ENCODE data around the gene SCAPER. TPM values are rescaled to one million over a fixed set of nuclear protein-coding genes. Genes with fewer than 3 reads are reported as not detected.

SCAPER gene
- total RNA-seq, 4 donors from 2014 or later = 18.7 to 22.4 (median 19.2) TPM

- Histone ChIP-seq H3K36me3 (no peaks in the 10 kb centered on the region), H3K4me1 (peaks cover 9 to 21% (median 17%) of the 10 kb centered on the region in 4 donors), H3K27me3 (no peaks in the 10 kb centered on the region), H3K9me3 (peaks cover 0 to 13% (median 6%) of the 10 kb centered on the region in 4 donors), H3K4me3 (no peak overlapping the region), H3K27ac (replicated peaks in 1 of 4) (peak overlapping the region in 2 of 4 donors; percentile 8 to 28)
- TF ChIP-seq CTCF (IDR thresholded peaks at IDR 0.05) (no peak), POLR2AphosphoS5 (IDR thresholded peaks at IDR 0.05) (no peak), POLR2A (IDR thresholded peaks at IDR 0.05; ENCODE audit: low read depth) (no peak), EP300 (IDR thresholded peaks at IDR 0.05) (no peak)
- DNase-seq (ENCODE audit: extremely low spot score) = no peak
- intact Hi-C loops (cut with DNase I) = no loop called here
- WGBS = 70% methylated on average over 8 of the region's 9 CpGs
These were observed 328.4 kb downstream of the SCAPER start for GRCh38 chr15:76576523-76577279.

- Histone ChIP-seq H3K4me1 (peaks cover 9 to 21% (median 17%) of the 10 kb centered on the region in 4 donors), H3K27ac (replicated peaks in 1 of 4) (no peak overlapping the region), H3K27me3 (no peaks in the 10 kb centered on the region), H3K4me3 (no peak overlapping the region), H3K36me3 (no peaks in the 10 kb centered on the region), H3K9me3 (peaks cover 0 to 6% (median 0%) of the 10 kb centered on the region in 4 donors)
- no peak for TF ChIP-seq EP300 (IDR thresholded peaks at IDR 0.05)
- no peak for TF ChIP-seq POLR2AphosphoS5 (IDR thresholded peaks at IDR 0.05)
- TF ChIP-seq CTCF (IDR thresholded peaks at IDR 0.05) = no peak
- no peak for TF ChIP-seq POLR2A (IDR thresholded peaks at IDR 0.05; ENCODE audit: low read depth)
- 94% methylated on average over 2 of the region's 2 CpGs for WGBS
- DNase-seq (ENCODE audit: extremely low spot score) = no peak
- intact Hi-C loops (cut with DNase I) = no loop called here
These were observed 329.5 kb downstream of the SCAPER start for GRCh38 chr15:76575679-76576078.

GRCh38 chr15:76575274-76575673 is 329.9 kb downstream of the SCAPER start:
- WGBS = 85% methylated on average over 1 of the region's 1 CpG
- peaks cover 9 to 21% (median 17%) of the 10 kb centered on the region in 4 donors for H3K4me1 ChIP-seq
- peaks cover 0 to 2% (median 0%) of the 10 kb centered on the region in 4 donors for H3K9me3 ChIP-seq
- H3K36me3 ChIP-seq = no peaks in the 10 kb centered on the region
- no peak overlapping the region for H3K27ac ChIP-seq (replicated peaks in 1 of 4)
- no peak for DNase-seq (ENCODE audit: extremely low spot score)
- no peak overlapping the region for H3K4me3 ChIP-seq
- intact Hi-C loops (cut with DNase I) = no loop called here
- no peak for TF ChIP-seq POLR2AphosphoS5 (IDR thresholded peaks at IDR 0.05)
- no peak for TF ChIP-seq CTCF (IDR thresholded peaks at IDR 0.05)
- TF ChIP-seq EP300 (IDR thresholded peaks at IDR 0.05) = no peak
- no peak for TF ChIP-seq POLR2A (IDR thresholded peaks at IDR 0.05; ENCODE audit: low read depth)
- H3K27me3 ChIP-seq = no peaks in the 10 kb centered on the region

- Histone ChIP-seq H3K27me3 (no peaks in the 10 kb centered on the region), H3K4me1 (peaks cover 9 to 21% (median 17%) of the 10 kb centered on the region in 4 donors), H3K36me3 (no peaks in the 10 kb centered on the region), H3K27ac (replicated peaks in 1 of 4) (no peak overlapping the region), H3K9me3 (no peaks in the 10 kb centered on the region), H3K4me3 (no peak overlapping the region)
- no peak for DNase-seq (ENCODE audit: extremely low spot score)
- intact Hi-C loops (cut with DNase I) = no loop called here
- no peak for TF ChIP-seq POLR2AphosphoS5 (IDR thresholded peaks at IDR 0.05)
- no peak for TF ChIP-seq CTCF (IDR thresholded peaks at IDR 0.05)
- no peak for TF ChIP-seq EP300 (IDR thresholded peaks at IDR 0.05)
- no peak for TF ChIP-seq POLR2A (IDR thresholded peaks at IDR 0.05; ENCODE audit: low read depth)
These were observed 332.2 kb downstream of the SCAPER start for GRCh38 chr15:76572983-76573314.

Data from esophagus muscularis mucosa (tissue), 4 donors.